ENCODE measurements around the gene DBF4B. TPM values are rescaled to one million over a fixed set of nuclear protein-coding genes. Genes with fewer than 3 reads are reported as not detected.

DBF4B gene
- total RNA-seq, 1 donor from 2014 or later = 27.7 TPM

DNA sequence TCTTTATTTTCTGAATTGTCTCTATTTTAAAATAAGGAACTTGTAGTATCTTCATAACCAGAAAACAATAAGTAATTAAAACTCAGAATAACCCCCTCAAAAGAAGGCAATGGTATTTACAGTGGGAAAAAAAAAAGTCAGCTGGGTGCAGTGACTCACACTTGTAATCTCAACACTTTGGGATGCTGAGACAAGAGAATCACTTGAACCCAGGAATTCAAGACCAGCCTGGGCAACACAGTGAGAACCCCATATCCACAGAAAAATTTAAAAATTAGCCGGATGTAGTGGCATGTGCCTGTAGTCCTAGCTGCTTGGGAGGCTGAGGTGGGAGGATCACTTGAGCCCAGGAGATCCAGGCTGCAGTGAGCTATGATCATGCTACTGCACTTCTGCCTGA is 83.8 kb downstream of the DBF4B start:
- Mint-ChIP-seq H3K27me3 (no peaks in the 10 kb centered on the region), H3K4me1 (ENCODE audit: unreplicated experiment) (peaks cover 11% of the 10 kb centered on the region), H3K27ac (no peak overlapping the region), H3K36me3 (no peaks in the 10 kb centered on the region), H3K9me3 (no peaks in the 10 kb centered on the region), H3K4me3 (no peak overlapping the region)
- no peak for DNase-seq (ENCODE audit: extremely low spot score, unreplicated experiment)
- TF ChIP-seq CTCF (conservative IDR thresholded peaks at IDR 0.05) = no peak

- Mint-ChIP-seq H3K4me3 (no peak overlapping the region), H3K27ac (no peak overlapping the region), H3K9me3 (no peaks in the 10 kb centered on the region), H3K36me3 (no peaks in the 10 kb centered on the region), H3K4me1 (ENCODE audit: unreplicated experiment) (peaks cover 11% of the 10 kb centered on the region), H3K27me3 (no peaks in the 10 kb centered on the region)
- DNase-seq (ENCODE audit: extremely low spot score, unreplicated experiment) = no peak
- TF ChIP-seq CTCF (conservative IDR thresholded peaks at IDR 0.05) = no peak
Measured at GRCh38 chr17:44793885-44794842, 85.7 kb downstream of the DBF4B start.

DNA sequence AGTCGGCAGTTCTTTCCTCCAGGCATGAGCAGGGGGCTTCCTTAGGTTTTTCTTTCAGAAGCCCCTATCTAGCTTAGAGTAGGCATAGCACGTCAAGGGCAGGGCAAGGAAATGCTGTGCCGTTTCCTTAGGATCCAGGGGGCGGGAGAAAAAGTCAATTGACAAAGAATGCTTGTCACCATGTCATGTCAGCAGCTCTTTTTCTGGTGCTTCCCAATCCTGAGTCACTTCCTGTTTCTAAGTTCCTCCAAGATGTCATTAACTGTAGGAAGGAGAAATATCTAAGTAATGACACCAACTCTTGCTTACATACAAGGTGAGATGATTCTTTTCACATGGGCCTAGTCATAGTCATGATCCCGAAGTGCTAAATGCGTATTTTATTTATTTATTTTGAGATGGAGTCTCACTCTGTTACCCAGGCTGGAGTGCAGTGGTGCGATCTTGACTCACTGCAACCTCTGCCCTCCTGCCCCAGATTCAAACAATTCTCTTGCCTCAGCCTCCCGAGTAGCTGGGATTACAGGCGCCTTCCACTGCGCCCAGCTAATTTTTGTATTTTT is 86.5 kb downstream of the DBF4B start:
- DNase-seq (ENCODE audit: extremely low spot score, unreplicated experiment) = no peak
- Mint-ChIP-seq H3K4me1 (ENCODE audit: unreplicated experiment) (peaks cover 11% of the 10 kb centered on the region), H3K36me3 (no peaks in the 10 kb centered on the region), H3K27me3 (no peaks in the 10 kb centered on the region), H3K9me3 (no peaks in the 10 kb centered on the region), H3K27ac (no peak overlapping the region), H3K4me3 (no peak overlapping the region)
- no peak for TF ChIP-seq CTCF (conservative IDR thresholded peaks at IDR 0.05)

DNA sequence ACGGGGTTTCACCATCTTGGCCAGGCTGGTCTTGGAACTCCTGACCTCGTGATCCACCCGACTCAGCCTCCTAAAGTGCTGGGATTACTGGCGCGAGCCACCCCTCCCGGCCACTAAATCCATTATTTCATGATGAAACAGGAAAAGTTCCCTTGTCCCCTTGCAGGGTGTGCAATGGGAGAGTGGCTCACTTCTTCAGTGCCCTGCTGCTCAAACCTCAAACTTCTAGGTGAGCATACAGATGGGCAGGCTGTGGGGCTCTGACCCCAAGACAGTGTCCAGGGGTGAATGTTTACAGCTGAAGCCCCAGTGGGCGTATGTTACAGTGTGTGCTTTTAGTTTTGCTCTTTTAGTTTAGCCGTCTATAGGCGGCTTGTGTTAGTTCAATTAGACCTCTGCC is 87.0 kb downstream of the DBF4B start:
- Mint-ChIP-seq H3K4me3 (no peak overlapping the region), H3K27me3 (no peaks in the 10 kb centered on the region), H3K4me1 (ENCODE audit: unreplicated experiment) (peaks cover 11% of the 10 kb centered on the region), H3K27ac (no peak overlapping the region), H3K36me3 (no peaks in the 10 kb centered on the region), H3K9me3 (no peaks in the 10 kb centered on the region)
- no peak for TF ChIP-seq CTCF (conservative IDR thresholded peaks at IDR 0.05)
- no peak for DNase-seq (ENCODE audit: extremely low spot score, unreplicated experiment)

- Mint-ChIP-seq H3K36me3 (no peaks in the 10 kb centered on the region), H3K27ac (no peak overlapping the region), H3K27me3 (no peaks in the 10 kb centered on the region), H3K9me3 (no peaks in the 10 kb centered on the region), H3K4me3 (no peak overlapping the region), H3K4me1 (ENCODE audit: unreplicated experiment) (peaks cover 11% of the 10 kb centered on the region)
- no peak for TF ChIP-seq CTCF (conservative IDR thresholded peaks at IDR 0.05)
- DNase-seq (ENCODE audit: extremely low spot score, unreplicated experiment) = no peak
Measured at GRCh38 chr17:44795928-44796327, 87.5 kb downstream of the DBF4B start.

All from type B pancreatic cell (in vitro differentiated cells).